Epithelial cell of esophagus (primary cell): ENCODE measurements around the gene CEBPG.

Experiments used
- DNase-seq: peaks from one replicate; pipeline ENCODE4 v3.0.0; 2010; ENCODE audit warnings: low read depth
- H3K4me3 ChIP-seq: 2 replicates; pipeline ENCODE4 v1.5.1; 2011; ENCODE audit warnings: mild to moderate bottlenecking, low read length, control low read depth
- CTCF ChIP-seq: IDR thresholded peaks from 2 replicates; pipeline ENCODE4 v1.5.1; 2011; ENCODE audit warnings: low read depth, mild to moderate bottlenecking, low read length, control low read depth, inconsistent platforms; ENCODE audit not compliant: insufficient read depth; ENCODE audit errors: missing control alignments

Gene CEBPG

DNA sequence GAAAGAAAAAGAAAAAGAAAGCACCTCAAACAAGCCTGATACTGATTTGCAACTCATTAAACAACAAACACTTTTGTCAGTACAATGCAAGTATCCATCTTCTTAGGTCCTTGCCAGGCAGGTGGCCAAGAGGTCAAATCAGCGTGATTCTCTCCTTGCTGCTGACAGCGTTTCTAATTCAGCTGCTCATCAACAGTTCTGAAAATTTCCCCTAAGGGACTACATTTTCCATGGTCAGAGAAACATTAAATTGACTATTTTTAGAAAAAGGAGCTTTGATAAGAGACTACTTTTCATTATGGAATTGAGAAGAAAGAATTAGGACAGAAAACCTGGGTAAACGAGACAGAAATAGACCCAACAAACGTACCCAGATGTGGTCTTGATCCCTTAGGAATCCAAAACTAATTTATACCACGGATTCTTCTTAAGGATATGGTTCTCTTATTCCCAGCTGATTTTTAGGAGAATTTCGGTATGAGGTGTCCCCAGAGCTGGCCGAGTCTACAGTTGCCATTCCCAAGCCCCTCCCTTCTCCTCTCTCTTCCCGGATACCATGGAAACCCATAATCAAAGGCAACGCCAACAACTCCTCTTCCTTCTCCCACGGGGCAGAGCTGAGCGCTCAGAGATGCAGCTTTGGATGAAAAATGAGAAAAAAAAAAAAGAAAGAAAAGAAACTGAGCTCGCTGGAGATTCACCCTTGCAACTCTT is 29.5 kb upstream of the CEBPG start:
- no peak for TF ChIP-seq CTCF
- no peak for DNase-seq
- no peak overlapping the region for H3K4me3 ChIP-seq

DNA sequence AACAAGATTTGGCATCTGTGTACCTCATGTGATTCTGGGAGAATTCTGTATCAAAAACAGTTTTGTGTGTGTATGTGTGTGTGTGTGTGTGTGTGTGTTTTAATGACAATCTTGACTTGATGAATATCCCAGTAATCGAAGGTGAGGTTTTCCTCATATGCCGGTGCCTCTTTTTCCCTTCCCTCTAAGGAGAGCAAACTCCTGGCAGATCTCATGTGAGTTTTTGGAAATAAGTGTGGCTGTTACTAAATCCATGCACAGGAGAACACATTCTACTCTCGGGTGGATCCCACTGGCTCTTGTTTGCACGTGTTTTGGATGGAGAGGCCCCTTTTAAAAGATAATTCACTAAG is 29.0 kb upstream of the CEBPG start:
- H3K4me3 ChIP-seq: no peak overlapping the region
- no peak for TF ChIP-seq CTCF
- DNase-seq: no peak

DNA sequence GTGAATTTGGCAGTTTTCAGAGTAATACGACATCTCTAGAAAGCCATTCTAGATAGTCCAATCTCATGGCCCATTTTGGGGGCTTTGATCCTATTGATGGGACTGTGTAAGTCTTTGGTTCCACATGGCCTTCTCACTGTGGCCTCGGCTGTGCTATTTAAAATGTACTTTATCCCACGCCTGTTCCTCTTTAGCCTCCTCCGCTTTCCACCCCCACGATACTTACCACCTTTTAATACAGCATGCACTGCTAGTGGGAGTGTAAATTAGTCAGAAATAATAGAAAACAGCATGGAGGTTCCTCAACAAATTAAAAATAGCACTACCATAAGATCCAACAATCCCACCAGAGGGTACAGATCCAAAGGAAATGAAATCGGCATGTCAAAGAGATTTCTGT is 28.3 kb upstream of the CEBPG start:
- DNase-seq: no peak

DNA sequence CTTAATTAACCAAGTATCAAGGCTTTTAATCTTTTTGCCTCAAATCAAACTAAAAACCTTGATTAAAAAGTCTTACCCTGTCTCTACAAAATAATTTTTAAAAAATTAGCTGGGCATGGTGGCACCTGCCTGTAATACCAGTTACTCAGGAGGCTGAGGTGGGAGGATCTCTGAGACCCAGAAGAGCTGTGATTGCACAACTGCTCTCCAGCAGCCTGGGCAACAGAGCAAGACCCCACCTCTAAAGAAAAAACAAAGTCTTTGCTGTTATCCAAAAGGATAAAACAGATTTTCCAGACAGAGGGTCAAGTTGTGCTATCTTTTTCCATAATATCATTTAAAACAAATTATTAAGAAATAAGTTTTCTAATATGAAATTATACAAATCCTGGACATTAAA is 26.8 kb upstream of the CEBPG start:
- no peak overlapping the region for H3K4me3 ChIP-seq
- no peak for TF ChIP-seq CTCF
- DNase-seq: no peak

More for the DNA sequence above, 28.3 kb upstream of the CEBPG start:
- no peak for TF ChIP-seq CTCF
- H3K4me3 ChIP-seq: no peak overlapping the region

- TF ChIP-seq CTCF: no peak
- H3K4me3 ChIP-seq: no peak overlapping the region
- no peak for DNase-seq
Observed at GRCh38 chr19:33347300-33347699, 26.2 kb upstream of the CEBPG start.

- no peak for TF ChIP-seq CTCF
- no peak overlapping the region for H3K4me3 ChIP-seq
- no peak for DNase-seq
Observed at GRCh38 chr19:33348301-33349010, 25.1 kb upstream of the CEBPG start.
